K562 (cell line): ENCODE data around the gene ZNHIT1. TPM values are rescaled to one million over a fixed set of nuclear protein-coding genes. Genes with fewer than 3 reads are reported as not detected.

Experiments used
- ATAC-seq: fragments of 200-7000 bp; cut with Tn5 transposase; 3 replicates; pipeline ENCODE4 v1.9.1; 2020; ENCODE audit warnings: moderate library complexity
- BruUV-seq: library from RNA; stranded (reverse); fragments of 400-500 nt; replicated peaks from 2 replicates; lab custom pipeline; 2021; lab: Mats Ljungman, UMichigan
- CTCF ChIA-PET: fragments of 300-600 bp; formaldehyde crosslinking; extraction: SDS; loops from one replicate; lab custom pipeline; 2021; ENCODE audit warnings: low intra/inter-chr PET ratio; lab: Yijun Ruan, JAX
- POLR2A ChIA-PET: fragments of 300-600, 350-650 bp; sonication (Branson Sonifier 250); formaldehyde crosslinking; extraction: SDS; loops from one replicate; lab custom pipeline; 2021; ENCODE audit warnings: antibody characterized with exemption, inconsistent platforms; lab: Yijun Ruan, JAX
- DNase-seq, 4 experiments: peaks; one replicate each; pipeline versions ENCODE4 v3.0.0 to v3.0.0-alpha.2; 2011 to 2018; ENCODE audit warnings: low spot score in 3 of 4, mixed read lengths in 3 of 4; ENCODE audit errors: extremely low read depth in 1 of 4
- FAIRE-seq: peaks from 2 replicates; lab custom pipeline; 2011; peaks lifted over from hg19 to GRCh38; lab: Jason Lieb, UNC
- H2AFZ ChIP-seq: 2 replicates; pipeline ENCODE4 v1.6.0; 2011; ENCODE audit warnings: low read depth, low read length, control low read depth, inconsistent platforms
- H3K27ac ChIP-seq: fragments of 200-600 bp; 3 replicates; pipeline ENCODE4 v1.8.0; 2011; ENCODE audit warnings: low read depth, mild to moderate bottlenecking, control low read depth, inconsistent platforms, low read length, moderate library complexity, mixed read lengths; ENCODE audit errors: extremely low read depth
- H3K27me3 ChIP-seq, 2 experiments: fragments of 300-600 bp in 1 of 2; 2 replicates in 1 of 2; 3 replicates in 1 of 2; pipeline versions ENCODE4 v1.6.0 to v1.8.0; 2011; ENCODE audit warnings: inconsistent platforms in 2 of 2, low read length in 2 of 2, mild to moderate bottlenecking in 1 of 2, mixed read lengths in 1 of 2, moderate library complexity in 1 of 2; ENCODE audit not compliant: control insufficient read depth in 2 of 2, insufficient read depth in 2 of 2
- H3K36me3 ChIP-seq: fragments of 300-600 bp; 3 replicates; pipeline ENCODE4 v1.8.0; 2011; ENCODE audit warnings: mild to moderate bottlenecking, low read length, inconsistent platforms; ENCODE audit not compliant: control insufficient read depth, insufficient read depth
- H3K4me1 ChIP-seq, 2 experiments: fragments of 200-600 bp in 1 of 2; replicated peaks in 1 of 2; 2 replicates in 1 of 2; 3 replicates in 1 of 2; pipeline versions ENCODE4 v1.5.1 to v1.8.0; 2011; ENCODE audit warnings: inconsistent platforms in 2 of 2, low read length in 2 of 2, mild to moderate bottlenecking in 1 of 2, mixed read lengths in 1 of 2, moderate library complexity in 1 of 2; ENCODE audit not compliant: control insufficient read depth in 2 of 2, insufficient read depth in 2 of 2
- H3K4me2 ChIP-seq: 2 replicates; pipeline ENCODE4 v1.6.1; 2011; ENCODE audit warnings: low read length, control low read depth, inconsistent platforms, mixed read lengths; ENCODE audit not compliant: insufficient read depth
- H3K4me3 ChIP-seq: fragments of 200-600 bp; sonication (generic), shearing (Covaris generic); 2 replicates; pipeline ENCODE4 v1.5.1; 2016; ENCODE audit warnings: control low read depth, inconsistent platforms
- H3K79me2 ChIP-seq: fragments of 200-600 bp; 3 replicates; pipeline ENCODE4 v1.8.0; 2011; ENCODE audit warnings: low read length, inconsistent platforms; ENCODE audit not compliant: control insufficient read depth, insufficient read depth
- H3K9ac ChIP-seq, 2 experiments: 2 replicates each; pipeline versions ENCODE4 v1.6.0 to v1.6.1; 2011; ENCODE audit warnings: low read depth in 2 of 2, low read length in 2 of 2, control low read depth in 1 of 2, inconsistent platforms in 1 of 2, mild to moderate bottlenecking in 1 of 2, mixed read lengths in 1 of 2; ENCODE audit not compliant: insufficient read depth in 1 of 2
- H3K9me1 ChIP-seq: one replicate; pipeline ENCODE4 v1.6.0; 2011; ENCODE audit warnings: inconsistent platforms, mild to moderate bottlenecking, low read length, moderate library complexity; ENCODE audit not compliant: control insufficient read depth, insufficient read depth
- H3K9me3 ChIP-seq: replicated peaks from 2 replicates; pipeline ENCODE4 v1.5.1; 2011; ENCODE audit warnings: low read depth, low read length, inconsistent platforms; ENCODE audit not compliant: control insufficient read depth, insufficient read depth
- H4K20me1 ChIP-seq: replicated peaks from 2 replicates; pipeline ENCODE4 v1.6.1; 2011; ENCODE audit warnings: low read length, inconsistent platforms, mixed read lengths; ENCODE audit not compliant: control insufficient read depth, insufficient read depth
- EP300 ChIP-seq: IDR thresholded peaks from 2 replicates; pipeline ENCODE4 v1.6.1; 2012; ENCODE audit warnings: low read length, improper control_type of control experiment
- KDM4B ChIP-seq, 2 experiments: fragments of 450-650 bp in 1 of 2; sonication (generic) in 1 of 2; IDR thresholded peaks; 2 replicates each; pipeline ENCODE4 v1.6.1; 2016 to 2017; ENCODE audit warnings: borderline replicate concordance in 2 of 2, antibody characterized with exemption in 1 of 2, low read depth in 1 of 2, mild to moderate bottlenecking in 1 of 2
- KLF16 ChIP-seq: IDR thresholded peaks from 2 replicates; pipeline ENCODE4 v1.6.1; 2016; ENCODE audit warnings: antibody characterized with exemption
- MTA2 ChIP-seq: fragments of 450-650 bp; IDR thresholded peaks from 2 replicates; pipeline ENCODE4 v1.6.1; 2016; ENCODE audit warnings: low read depth
- MXI1 ChIP-seq: IDR thresholded peaks from 2 replicates; pipeline ENCODE4 v1.6.1; 2011; ENCODE audit warnings: low read depth, mild to moderate bottlenecking, improper control_type of control experiment, low read length
- NCOA4 ChIP-seq: fragments of 450-650 bp; IDR thresholded peaks from 2 replicates; pipeline ENCODE4 v1.6.1; 2018; ENCODE audit warnings: mild to moderate bottlenecking; ENCODE audit not compliant: partially characterized antibody
- POLR2A ChIP-seq: fragments of 450-650 bp; conservative IDR thresholded peaks from 2 replicates; pipeline ENCODE4 v1.6.1; 2016
- SMARCC2 ChIP-seq: fragments of 450-650 bp; IDR thresholded peaks from 2 replicates; pipeline ENCODE4 v1.6.1; 2017; ENCODE audit warnings: antibody characterized with exemption, moderate library complexity, mild to moderate bottlenecking, low read depth
- SMARCE1 ChIP-seq: fragments of 450-650 bp; IDR thresholded peaks from 2 replicates; pipeline ENCODE4 v1.7.1; 2016; ENCODE audit warnings: mild to moderate bottlenecking
- ZNF699 ChIP-seq: fragments of 250-450 bp; sonication (Bioruptor Pico); IDR thresholded peaks from 2 replicates; pipeline ENCODE4 v1.8.0; 2021; ENCODE audit warnings: mild to moderate bottlenecking, moderate library complexity; ENCODE audit not compliant: insufficient replicate concordance
- WGBS: fragments of 100-300 bp; shearing (Covaris generic); methylation state at CpG from one replicate; pipeline ENCODE4 v1.1.6; 2016; ENCODE audit warnings: low coverage, mixed read lengths; ENCODE audit not compliant: insufficient coverage; ENCODE audit errors: missing lambda C conversion rate; 5-methylcytosine and 5-hydroxymethylcytosine counted together
- in situ Hi-C: fragments of 300-500 bp; cut with MboI; formaldehyde crosslinking; loops from 4 replicates; pipeline ENCODE4 v1.15.0; 2018; ENCODE audit warnings: inconsistent platforms, mixed read lengths
- intact Hi-C: fragments of 100-400 bp; cut with micrococcal nuclease; formaldehyde crosslinking; loops from 2 replicates; pipeline ENCODE4 v1.14.2; 2022
- polyA plus RNA-seq, 8 experiments: library from polyadenylated mRNA; depleted of rRNA in 4 of 8; stranded (reverse) in 5 of 8; unstranded in 3 of 8; fragments of >200 nt; fragmentation: Nextera tagmentation in 2 of 8; fragmentation: Illumina TruSeq in 1 of 8; extraction: Ambion mirVana in 2 of 8; extraction: Trizol in 1 of 8; gene quantifications; 2 replicates each; pipeline versions ENCODE4 v1.2.1 to v1.2.3, GENCODE V29; 2011 to 2014; ENCODE audit warnings: inconsistent platforms in 1 of 8, missing spikeins in 1 of 8
- total RNA-seq, 7 experiments: library from RNA; depleted of rRNA in 6 of 7; stranded (reverse); fragments of >200 nt in 6 of 7; fragmentation: Illumina TruSeq in 2 of 7; extraction: Trizol in 2 of 7; gene quantifications; 2 replicates each; pipeline versions ENCODE4 v1.2.1 to v1.2.3, GENCODE V29; 2011 to 2021; ENCODE audit warnings: low replicate concordance in 1 of 7
- TF ChIP-seq, protein P1 (sequence below): fragments of 250-450 bp; sonication (Bioruptor Pico); IDR thresholded peaks from 2 replicates; pipeline ENCODE4 v1.5.0; 2021; ENCODE audit warnings: mild to moderate bottlenecking, moderate library complexity
- TF ChIP-seq, protein P2 (sequence below): sonication (generic); formaldehyde crosslinking; IDR thresholded peaks from 2 replicates; pipeline ENCODE4 v1.4.0; 2020; ENCODE audit warnings: mild to moderate bottlenecking, missing genetic modification reagents
- TF ChIP-seq, protein P3 (sequence below): fragments of 250-450 bp; sonication (Bioruptor Pico); IDR thresholded peaks from 2 replicates; pipeline ENCODE4 v1.5.0; 2020; ENCODE audit warnings: mild to moderate bottlenecking, borderline replicate concordance

The ZNHIT1 gene
- total and polyA plus RNA-seq, 9 of the 15 experiments (the other 6 are each of a cell fraction or from before 2014, with no cell fraction given) = 6.4 to 162 (median 70.1) TPM

DNA sequence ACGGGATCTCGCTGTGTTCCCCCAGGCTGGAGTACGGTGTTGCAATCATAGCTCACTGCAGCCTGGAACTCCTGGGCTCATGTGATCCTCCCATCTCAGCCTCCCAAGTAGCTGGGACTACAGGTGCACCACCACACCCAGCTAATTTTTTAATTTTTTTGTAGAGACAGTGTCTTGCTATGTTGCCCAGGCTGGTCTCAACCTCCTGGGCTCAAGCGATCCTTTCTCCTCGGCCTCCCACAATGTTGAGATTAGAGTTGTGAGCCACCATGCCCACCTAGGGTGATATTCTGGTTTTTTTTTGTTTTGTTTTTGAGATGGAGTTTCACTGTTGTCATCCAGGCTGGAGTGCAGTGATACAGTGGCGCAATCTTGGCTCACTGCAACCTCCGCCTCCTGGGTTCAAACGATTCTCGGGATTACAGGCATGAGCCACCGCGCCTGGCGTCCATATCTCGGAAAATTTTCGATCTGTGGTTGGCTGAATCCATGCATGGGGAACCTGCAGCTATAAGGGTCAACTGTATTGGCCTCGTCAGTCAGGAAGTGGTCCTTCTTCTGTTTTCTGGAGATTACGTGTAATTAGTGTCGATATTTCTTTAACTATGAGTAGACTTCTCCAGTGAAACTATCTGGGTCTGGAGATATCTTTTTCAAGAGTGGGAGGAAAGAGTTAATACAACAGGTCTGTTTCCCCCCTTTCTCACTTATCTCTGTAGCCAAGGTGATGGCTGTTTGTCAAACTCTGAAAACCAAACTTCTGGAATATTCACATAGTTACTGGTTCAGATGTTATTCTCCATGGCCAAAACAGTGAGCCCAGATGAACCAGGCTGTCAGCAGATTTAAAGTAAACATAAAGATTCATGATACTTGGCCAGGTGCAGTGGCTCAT is 47.9 kb downstream of the ZNHIT1 start:
- Histone ChIP-seq H3K36me3 (no peaks in the 10 kb centered on the region), H3K4me2 (peak overlapping the region; percentile 37; the same call in 1 of the 2 replicates), H3K27ac (no peak overlapping the region), H3K4me1 (peaks cover 5 to 11% of the 10 kb centered on the region in 2 experiments; a peak in 4 of 5 replicates), H3K9ac (no peak overlapping the region), H4K20me1 (no peaks in the 10 kb centered on the region), H2AFZ (peak overlapping the region; percentile 57), H3K27me3 (peaks cover 2 to 13% of the 10 kb centered on the region in 2 experiments; a peak in 2 of 5 replicates), H3K9me3 (no peaks in the 10 kb centered on the region; the same call in 1 of the 2 replicates), H3K9me1 (no peaks in the 10 kb centered on the region), H3K4me3 (no peak overlapping the region), H3K79me2 (no peaks in the 10 kb centered on the region)
- no TSS peak for BruUV-seq
- DNase-seq = peak; percentile 55 to 84 (median 68)
- CTCF ChIA-PET = no interaction called here
- in situ Hi-C loops = no loop called here
- 2% methylated on average over 17 of the region's 17 CpGs for WGBS
- FAIRE-seq = peak; percentile 75
- ATAC-seq = peak; percentile 84
- intact Hi-C loops = no loop called here
- POLR2A ChIA-PET = interaction anchor here (0.7 kb wide), 1 partner anchor 203 kb away, joined by 3 read pairs; no protein-coding TSS in a partner anchor
- TF ChIP-seq NCOA4 (no peak), POLR2A (peak; percentile 55), KLF16 (peak; percentile 91), MTA2 (peak; percentile 57; the same call in 1 of the 2 replicates), ZNF699 (CRISPR knock-in tag) (no peak), SMARCC2 (peak; percentile 48; the same call in 1 of the 2 replicates), KDM4B (IDR thresholded peaks at IDR 0.05; ENCODE audit: borderline replicate concordance in 2 of 2, low read depth in 1 of 2) (peak in 1 of 2 experiments; percentile 41; a peak in 1 of 4 replicates), MXI1 (peak; percentile 85), SMARCE1 (peak; percentile 45; the same call in 1 of the 2 replicates), EP300 (peak; percentile 77; the same call in 1 of the 2 replicates)
- TF ChIP-seq, protein P1, sequence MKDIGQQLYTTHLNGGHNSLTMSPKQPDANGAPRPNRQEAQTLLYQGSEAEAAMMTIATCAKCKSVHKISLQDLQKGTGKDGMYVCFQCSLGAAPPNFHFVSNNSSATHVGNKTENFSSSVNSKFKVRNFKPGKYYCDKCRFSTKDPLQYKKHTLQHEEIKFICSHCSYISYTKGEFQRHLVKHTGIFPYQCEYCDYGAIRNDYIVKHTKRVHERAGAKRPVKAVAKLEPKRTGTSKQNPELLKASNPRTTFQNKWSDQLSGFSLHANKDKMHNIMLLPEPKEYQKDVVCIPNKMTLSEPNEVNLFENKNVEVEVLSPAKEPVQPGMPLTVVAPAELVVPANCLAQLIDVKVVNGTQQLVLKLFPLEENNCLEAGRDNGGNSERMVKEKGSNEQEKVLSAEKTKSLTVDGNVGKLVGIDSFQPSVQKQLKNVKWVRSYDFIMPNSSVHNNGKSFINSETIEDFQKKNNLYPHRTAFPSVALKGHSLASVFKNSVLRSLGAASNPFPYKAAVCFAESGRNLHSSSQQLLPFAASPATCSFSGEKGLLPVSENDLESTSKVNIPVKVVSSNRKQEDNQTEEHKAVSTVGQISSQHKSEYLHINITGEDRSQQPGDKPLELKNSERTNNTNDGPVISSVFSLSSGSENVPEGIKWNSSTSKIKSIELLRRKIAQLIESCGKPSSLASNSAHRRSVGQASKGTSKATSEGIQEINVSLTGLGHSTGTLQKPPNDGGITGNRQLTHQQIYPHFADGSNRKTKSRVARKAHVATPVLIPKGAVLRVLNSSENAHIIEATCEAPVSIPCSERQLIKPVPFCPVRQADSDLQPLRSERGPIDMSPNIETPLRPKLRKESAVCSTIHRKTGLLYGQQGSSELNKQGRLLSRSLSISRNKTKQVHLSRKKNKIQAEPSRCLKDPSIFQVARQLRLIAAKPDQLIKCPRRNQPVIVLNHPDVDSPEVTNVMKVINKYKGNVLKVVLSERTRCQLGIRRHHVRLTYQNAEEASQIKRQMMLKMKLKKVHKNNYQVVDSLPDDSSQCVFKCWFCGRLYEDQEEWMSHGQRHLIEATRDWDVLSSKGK (CRISPR knock-in tag) = no peak
- TF ChIP-seq, protein P2, sequence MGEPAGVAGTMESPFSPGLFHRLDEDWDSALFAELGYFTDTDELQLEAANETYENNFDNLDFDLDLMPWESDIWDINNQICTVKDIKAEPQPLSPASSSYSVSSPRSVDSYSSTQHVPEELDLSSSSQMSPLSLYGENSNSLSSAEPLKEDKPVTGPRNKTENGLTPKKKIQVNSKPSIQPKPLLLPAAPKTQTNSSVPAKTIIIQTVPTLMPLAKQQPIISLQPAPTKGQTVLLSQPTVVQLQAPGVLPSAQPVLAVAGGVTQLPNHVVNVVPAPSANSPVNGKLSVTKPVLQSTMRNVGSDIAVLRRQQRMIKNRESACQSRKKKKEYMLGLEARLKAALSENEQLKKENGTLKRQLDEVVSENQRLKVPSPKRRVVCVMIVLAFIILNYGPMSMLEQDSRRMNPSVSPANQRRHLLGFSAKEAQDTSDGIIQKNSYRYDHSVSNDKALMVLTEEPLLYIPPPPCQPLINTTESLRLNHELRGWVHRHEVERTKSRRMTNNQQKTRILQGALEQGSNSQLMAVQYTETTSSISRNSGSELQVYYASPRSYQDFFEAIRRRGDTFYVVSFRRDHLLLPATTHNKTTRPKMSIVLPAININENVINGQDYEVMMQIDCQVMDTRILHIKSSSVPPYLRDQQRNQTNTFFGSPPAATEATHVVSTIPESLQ (CRISPR knock-in tag) = 0 out of 2 replicates have a peak, but pooled peaks have one; percentile 28
- TF ChIP-seq, protein P3, sequence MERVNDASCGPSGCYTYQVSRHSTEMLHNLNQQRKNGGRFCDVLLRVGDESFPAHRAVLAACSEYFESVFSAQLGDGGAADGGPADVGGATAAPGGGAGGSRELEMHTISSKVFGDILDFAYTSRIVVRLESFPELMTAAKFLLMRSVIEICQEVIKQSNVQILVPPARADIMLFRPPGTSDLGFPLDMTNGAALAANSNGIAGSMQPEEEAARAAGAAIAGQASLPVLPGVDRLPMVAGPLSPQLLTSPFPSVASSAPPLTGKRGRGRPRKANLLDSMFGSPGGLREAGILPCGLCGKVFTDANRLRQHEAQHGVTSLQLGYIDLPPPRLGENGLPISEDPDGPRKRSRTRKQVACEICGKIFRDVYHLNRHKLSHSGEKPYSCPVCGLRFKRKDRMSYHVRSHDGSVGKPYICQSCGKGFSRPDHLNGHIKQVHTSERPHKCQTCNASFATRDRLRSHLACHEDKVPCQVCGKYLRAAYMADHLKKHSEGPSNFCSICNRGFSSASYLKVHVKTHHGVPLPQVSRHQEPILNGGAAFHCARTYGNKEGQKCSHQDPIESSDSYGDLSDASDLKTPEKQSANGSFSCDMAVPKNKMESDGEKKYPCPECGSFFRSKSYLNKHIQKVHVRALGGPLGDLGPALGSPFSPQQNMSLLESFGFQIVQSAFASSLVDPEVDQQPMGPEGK (CRISPR knock-in tag) = no peak
